Astrocyte (in vitro differentiated cells and primary cell): ENCODE results near the gene CRTC1. TPM values are rescaled to one million over a fixed set of nuclear protein-coding genes. Genes with fewer than 3 reads are reported as not detected.
A peak's percentile ranks its signal among the peaks of the same experiment; 100 is the strongest.

Experiments
- DNase-seq: peaks from one replicate; pipeline ENCODE4 v3.0.0-alpha.2; 2010; ENCODE audit warnings: low read depth
- FAIRE-seq: peaks from 2 replicates; lab custom pipeline; 2011; peaks lifted over from hg19 to GRCh38; lab: Jason Lieb, UNC
- H2AFZ ChIP-seq: 2 replicates; pipeline ENCODE4 v1.6.0; 2012; ENCODE audit warnings: low read depth, low read length, inconsistent platforms
- H3K27ac ChIP-seq: 2 replicates; pipeline ENCODE4 v1.5.1; 2011; ENCODE audit warnings: low read depth, low read length, inconsistent platforms
- H3K27me3 ChIP-seq: 2 replicates; pipeline ENCODE4 v1.6.0; 2011; ENCODE audit warnings: low read length, inconsistent platforms; ENCODE audit not compliant: insufficient read depth
- H3K36me3 ChIP-seq: 2 replicates; pipeline ENCODE4 v1.5.1; 2011; ENCODE audit warnings: low read length, inconsistent platforms; ENCODE audit not compliant: insufficient read depth
- H3K4me1 ChIP-seq: 2 replicates; pipeline ENCODE4 v1.5.1; 2011; ENCODE audit warnings: low read length, inconsistent platforms; ENCODE audit not compliant: insufficient read depth
- H3K4me2 ChIP-seq: 2 replicates; pipeline ENCODE4 v1.6.0; 2012; ENCODE audit warnings: low read length, inconsistent platforms
- H3K4me3 ChIP-seq: 2 replicates; pipeline ENCODE4 v1.5.1; 2011; ENCODE audit warnings: low read depth, mild to moderate bottlenecking, low read length, inconsistent platforms; ENCODE audit not compliant: insufficient read depth
- H3K79me2 ChIP-seq: 2 replicates; pipeline ENCODE4 v1.6.0; 2012; ENCODE audit warnings: mild to moderate bottlenecking, low read length, inconsistent platforms; ENCODE audit not compliant: insufficient read depth
- H3K9ac ChIP-seq: 2 replicates; pipeline ENCODE4 v1.6.0; 2012; ENCODE audit warnings: mild to moderate bottlenecking, low read length, inconsistent platforms
- H3K9me3 ChIP-seq: 2 replicates; pipeline ENCODE4 v1.5.1; 2012; ENCODE audit warnings: low read depth, mild to moderate bottlenecking, low read length, inconsistent platforms; ENCODE audit not compliant: insufficient read depth
- H4K20me1 ChIP-seq: 2 replicates; pipeline ENCODE4 v1.6.0; 2012; ENCODE audit warnings: low read length, inconsistent platforms; ENCODE audit not compliant: insufficient read depth
- H3K27ac Mint-ChIP-seq: one replicate; pipeline ENCODE4 v1.8.0; 2021; ENCODE audit warnings: mild to moderate bottlenecking, mixed read lengths; ENCODE audit not compliant: unreplicated experiment
- H3K27me3 Mint-ChIP-seq: one replicate; pipeline ENCODE4 v1.8.0; 2021; ENCODE audit warnings: low read depth, mixed read lengths; ENCODE audit not compliant: unreplicated experiment
- H3K36me3 Mint-ChIP-seq: one replicate; pipeline ENCODE4 v1.8.0; 2021; ENCODE audit warnings: low read depth, mixed read lengths; ENCODE audit not compliant: unreplicated experiment
- H3K4me1 Mint-ChIP-seq: one replicate; pipeline ENCODE4 v1.8.0; 2021; ENCODE audit warnings: low read depth, mixed read lengths; ENCODE audit not compliant: unreplicated experiment
- H3K4me3 Mint-ChIP-seq: one replicate; pipeline ENCODE4 v1.8.0; 2021; ENCODE audit warnings: mild to moderate bottlenecking, moderate library complexity, mixed read lengths; ENCODE audit not compliant: unreplicated experiment
- H3K9me3 Mint-ChIP-seq: one replicate; pipeline ENCODE4 v1.8.0; 2021; ENCODE audit warnings: mild to moderate bottlenecking, mixed read lengths; ENCODE audit not compliant: unreplicated experiment
- EZH2 ChIP-seq: IDR thresholded peaks from 2 replicates; pipeline ENCODE4 v1.6.1; 2012; ENCODE audit warnings: mild to moderate bottlenecking, low read length, inconsistent platforms; ENCODE audit not compliant: insufficient read depth
- total RNA-seq: library from RNA; stranded (reverse); gene quantifications from 2 replicates; pipeline ENCODE4 v1.2.1, GENCODE V29; 2021
- TF ChIP-seq, protein P1 (sequence below): IDR thresholded peaks from 2 replicates; pipeline ENCODE4 v1.5.1; 2011; ENCODE audit warnings: low read depth, mild to moderate bottlenecking, inconsistent platforms, low read length, moderate library complexity; ENCODE audit not compliant: insufficient read depth

The CRTC1 gene
- total RNA-seq, 1 donor from 2014 or later: 8.4 TPM

DNA sequence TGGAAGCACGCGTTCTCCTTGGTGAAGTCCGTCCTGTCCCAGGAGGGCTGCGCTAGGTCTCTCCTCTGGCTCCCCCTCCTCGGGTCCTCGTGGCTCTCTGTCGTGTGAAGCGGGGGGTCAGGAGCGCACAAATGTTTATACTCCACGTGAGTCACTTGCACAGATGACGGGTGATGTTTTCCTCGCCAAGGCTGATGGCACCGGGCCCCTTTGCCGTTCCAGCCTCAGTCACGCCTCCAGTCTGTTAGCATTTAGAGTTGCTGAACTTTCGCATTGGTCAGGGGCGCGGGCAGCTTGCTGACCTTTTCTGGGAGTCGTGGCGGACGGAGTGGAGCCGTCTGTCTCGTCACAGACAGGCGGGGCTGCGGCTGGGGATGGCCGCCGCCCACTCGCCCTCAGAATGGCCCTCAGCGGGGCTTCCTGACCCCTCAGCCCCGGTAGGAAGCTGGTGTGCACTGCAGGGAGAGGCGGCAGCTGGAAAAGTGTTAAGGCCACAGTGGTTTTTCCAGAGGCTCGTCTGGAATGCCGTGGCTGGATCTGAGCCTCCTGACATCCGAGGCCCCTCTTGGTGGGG, 32.9 kb upstream of the CRTC1 start:
- no peak for TF ChIP-seq EZH2
- TF ChIP-seq, protein P1, sequence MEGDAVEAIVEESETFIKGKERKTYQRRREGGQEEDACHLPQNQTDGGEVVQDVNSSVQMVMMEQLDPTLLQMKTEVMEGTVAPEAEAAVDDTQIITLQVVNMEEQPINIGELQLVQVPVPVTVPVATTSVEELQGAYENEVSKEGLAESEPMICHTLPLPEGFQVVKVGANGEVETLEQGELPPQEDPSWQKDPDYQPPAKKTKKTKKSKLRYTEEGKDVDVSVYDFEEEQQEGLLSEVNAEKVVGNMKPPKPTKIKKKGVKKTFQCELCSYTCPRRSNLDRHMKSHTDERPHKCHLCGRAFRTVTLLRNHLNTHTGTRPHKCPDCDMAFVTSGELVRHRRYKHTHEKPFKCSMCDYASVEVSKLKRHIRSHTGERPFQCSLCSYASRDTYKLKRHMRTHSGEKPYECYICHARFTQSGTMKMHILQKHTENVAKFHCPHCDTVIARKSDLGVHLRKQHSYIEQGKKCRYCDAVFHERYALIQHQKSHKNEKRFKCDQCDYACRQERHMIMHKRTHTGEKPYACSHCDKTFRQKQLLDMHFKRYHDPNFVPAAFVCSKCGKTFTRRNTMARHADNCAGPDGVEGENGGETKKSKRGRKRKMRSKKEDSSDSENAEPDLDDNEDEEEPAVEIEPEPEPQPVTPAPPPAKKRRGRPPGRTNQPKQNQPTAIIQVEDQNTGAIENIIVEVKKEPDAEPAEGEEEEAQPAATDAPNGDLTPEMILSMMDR: no peak
- Histone ChIP-seq H3K4me2 (peak overlapping the region; percentile 80), H3K79me2 (peaks cover 4% of the 10 kb centered on the region), H3K4me1 (peaks cover 36% of the 10 kb centered on the region), H3K4me3 (peak overlapping the region; percentile 12), H3K27ac (peak overlapping the region; percentile 59), H3K9me3 (no peaks in the 10 kb centered on the region), H3K27me3 (no peaks in the 10 kb centered on the region), H3K36me3 (no peaks in the 10 kb centered on the region), H4K20me1 (peaks cover 52% of the 10 kb centered on the region), H2AFZ (peak overlapping the region; percentile 24), H3K9ac (peak overlapping the region; percentile 76)
- Mint-ChIP-seq H3K9me3 (peaks cover 1% of the 10 kb centered on the region), H3K4me1 (peaks cover 17% of the 10 kb centered on the region), H3K4me3 (peak overlapping the region; percentile 20), H3K36me3 (peaks cover 10% of the 10 kb centered on the region), H3K27ac (no peak overlapping the region), H3K27me3 (peaks cover 12% of the 10 kb centered on the region)
- DNase-seq (peak; percentile 78), FAIRE-seq (peak; percentile 41)

DNA sequence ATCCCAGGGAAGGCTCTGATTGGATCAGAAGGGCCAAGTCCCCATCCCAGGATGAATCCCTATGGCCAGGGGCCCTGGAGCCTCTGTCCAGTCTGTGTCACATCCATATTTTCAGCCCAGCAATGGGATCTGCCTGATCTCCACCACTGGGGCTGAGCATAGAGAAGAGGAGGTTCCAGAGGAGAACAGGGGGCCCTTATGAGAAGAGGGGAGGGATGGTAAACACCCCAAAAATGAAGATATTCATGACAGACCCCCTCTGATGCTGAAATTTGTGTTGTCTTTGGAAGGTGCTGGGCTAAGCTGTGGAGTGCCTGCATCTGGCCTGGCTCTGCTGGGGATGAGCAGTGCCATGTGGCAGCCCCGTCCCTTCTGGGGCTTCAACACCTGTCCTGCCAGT, 32.2 kb upstream of the CRTC1 start:
- Histone ChIP-seq H3K79me2 (peaks cover 3% of the 10 kb centered on the region), H2AFZ (no peak overlapping the region), H3K4me2 (peak overlapping the region; percentile 80), H3K27ac (peak overlapping the region; percentile 59), H3K36me3 (no peaks in the 10 kb centered on the region), H4K20me1 (peaks cover 50% of the 10 kb centered on the region), H3K9ac (peak overlapping the region; percentile 76), H3K4me1 (peaks cover 36% of the 10 kb centered on the region), H3K9me3 (no peaks in the 10 kb centered on the region), H3K27me3 (no peaks in the 10 kb centered on the region), H3K4me3 (no peak overlapping the region)
- no peak overlapping the region for H3K4me3 Mint-ChIP-seq
- FAIRE-seq: no peak
- H3K27ac Mint-ChIP-seq: no peak overlapping the region
- peaks cover 9% of the 10 kb centered on the region for H3K36me3 Mint-ChIP-seq
- peaks cover 17% of the 10 kb centered on the region for H3K4me1 Mint-ChIP-seq
- no peak for TF ChIP-seq EZH2
- TF ChIP-seq, protein P1: no peak
- peaks cover 1% of the 10 kb centered on the region for H3K9me3 Mint-ChIP-seq
- DNase-seq: no peak
- peaks cover 12% of the 10 kb centered on the region for H3K27me3 Mint-ChIP-seq

DNA sequence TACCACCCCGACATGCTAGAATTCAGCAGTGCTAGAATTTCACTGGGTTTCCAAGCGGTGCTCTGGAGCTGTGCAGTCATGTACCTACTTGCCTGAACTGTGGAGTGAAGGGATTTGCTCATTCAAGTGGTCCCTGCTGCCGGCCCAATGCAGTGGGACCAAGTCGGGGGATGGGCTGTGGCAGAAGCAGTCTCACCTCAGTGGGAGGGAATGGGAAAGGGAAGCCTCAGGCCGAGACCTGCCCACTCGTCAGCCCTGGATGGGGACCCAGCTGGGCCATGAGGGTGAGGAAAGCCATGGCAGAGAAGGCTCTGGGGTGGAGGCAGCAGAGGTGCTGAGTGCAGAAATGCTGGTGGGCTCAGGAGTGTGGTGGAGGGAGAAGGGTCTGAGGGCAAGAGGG, 31.7 kb upstream of the CRTC1 start:
- DNase-seq (no peak), FAIRE-seq (no peak)
- Histone ChIP-seq H3K27ac (no peak overlapping the region), H3K27me3 (no peaks in the 10 kb centered on the region), H3K36me3 (no peaks in the 10 kb centered on the region), H3K9me3 (no peaks in the 10 kb centered on the region), H3K4me3 (no peak overlapping the region), H2AFZ (no peak overlapping the region), H3K4me1 (peaks cover 36% of the 10 kb centered on the region), H3K79me2 (no peaks in the 10 kb centered on the region), H3K9ac (no peak overlapping the region), H3K4me2 (no peak overlapping the region), H4K20me1 (peaks cover 47% of the 10 kb centered on the region)
- peak overlapping the region; percentile 75 for H3K27ac Mint-ChIP-seq
- H3K4me3 Mint-ChIP-seq: peak overlapping the region; percentile 27
- H3K9me3 Mint-ChIP-seq: peaks cover 1% of the 10 kb centered on the region
- H3K27me3 Mint-ChIP-seq: peaks cover 9% of the 10 kb centered on the region
- peaks cover 6% of the 10 kb centered on the region for H3K36me3 Mint-ChIP-seq
- H3K4me1 Mint-ChIP-seq: peaks cover 17% of the 10 kb centered on the region
- TF ChIP-seq EZH2: no peak
- TF ChIP-seq, protein P1: no peak
